Stimulated activated CD4-positive, alpha-beta T cell treated with anti-CD3 and anti-CD28 coated beads, Interleukin-12 subunit alpha, Interleukin-12 subunit beta, amount 100 ng/mL, for 4 hours (primary cell): Measurements from ENCODE around the gene RHBDD3.
"Not testable (repeated sequence)": the region's sequence is repeated elsewhere in the genome, so short reads cannot be mapped to it uniquely, and the experiment has no call there.

Experiments
- DNase-seq: peaks from one replicate; pipeline ENCODE4 v3.0.0-alpha.2; 2020

Gene RHBDD3

GRCh38 chr22:29245626-29246385 lies 22.0 kb downstream of the RHBDD3 start:
- peak; percentile 62 for DNase-seq

- no peak for DNase-seq
These were observed 22.8 kb downstream of the RHBDD3 start for GRCh38 chr22:29244785-29245625.

GRCh38 chr22:29243874-29244446 lies 23.8 kb downstream of the RHBDD3 start:
- DNase-seq = no peak

GRCh38 chr22:29240481-29240880 lies 27.3 kb downstream of the RHBDD3 start:
- not testable (repeated sequence) for DNase-seq

- DNase-seq = no peak
These were observed 34.4 kb downstream of the RHBDD3 start for GRCh38 chr22:29233277-29233877.

- no peak for DNase-seq
These were observed 35.5 kb downstream of the RHBDD3 start for GRCh38 chr22:29231971-29232959.

- DNase-seq = no peak
These were observed 36.6 kb downstream of the RHBDD3 start for GRCh38 chr22:29230972-29231875.

GRCh38 chr22:29226351-29226981 lies 41.3 kb downstream of the RHBDD3 start:
- DNase-seq = no peak

GRCh38 chr22:29225422-29226090 lies 42.2 kb downstream of the RHBDD3 start:
- no peak for DNase-seq

- DNase-seq = no peak
These were observed 42.8 kb downstream of the RHBDD3 start for GRCh38 chr22:29224859-29225410.

- no peak for DNase-seq
These were observed 43.5 kb downstream of the RHBDD3 start for GRCh38 chr22:29224121-29224858.

- no peak for DNase-seq
These were observed 47.7 kb downstream of the RHBDD3 start for GRCh38 chr22:29219881-29220670.

- DNase-seq = not testable (repeated sequence)
These were observed 48.4 kb downstream of the RHBDD3 start for GRCh38 chr22:29219409-29219782.

GRCh38 chr22:29218758-29219408 lies 48.9 kb downstream of the RHBDD3 start:
- DNase-seq = no peak

- DNase-seq = no peak
These were observed 49.7 kb downstream of the RHBDD3 start for GRCh38 chr22:29217827-29218757.
